ENCODE data around the gene GRIN1.

Gene GRIN1

DNA sequence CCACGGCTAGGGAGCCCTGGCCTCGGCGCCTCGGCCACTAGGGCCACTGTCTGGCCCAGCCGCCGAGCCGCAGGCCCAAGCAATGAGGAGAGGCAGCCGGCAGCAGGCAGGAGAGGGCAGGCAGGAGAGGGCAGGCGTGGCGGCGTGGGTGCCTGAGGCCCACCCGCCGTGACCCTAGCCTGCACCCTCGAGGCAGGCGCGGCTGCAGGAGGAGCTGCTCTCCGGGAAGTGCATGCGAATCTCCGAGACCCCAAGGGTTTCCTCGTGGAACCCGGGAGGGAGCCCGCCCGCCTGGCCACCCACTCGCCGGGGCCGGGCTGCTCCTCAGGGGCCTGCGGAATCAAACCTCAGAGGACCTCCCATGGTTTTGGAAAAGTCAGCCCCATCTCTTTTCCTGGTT lies 9.3 kb downstream of the GRIN1 start:
- TF ChIP-seq GATA2 (IDR thresholded peaks at IDR 0.05; ENCODE audit: low read depth, low read length), result no peak
- TF ChIP-seq GATA3 (IDR thresholded peaks at IDR 0.05; ENCODE audit: low read depth, low read length), result no peak

DNA sequence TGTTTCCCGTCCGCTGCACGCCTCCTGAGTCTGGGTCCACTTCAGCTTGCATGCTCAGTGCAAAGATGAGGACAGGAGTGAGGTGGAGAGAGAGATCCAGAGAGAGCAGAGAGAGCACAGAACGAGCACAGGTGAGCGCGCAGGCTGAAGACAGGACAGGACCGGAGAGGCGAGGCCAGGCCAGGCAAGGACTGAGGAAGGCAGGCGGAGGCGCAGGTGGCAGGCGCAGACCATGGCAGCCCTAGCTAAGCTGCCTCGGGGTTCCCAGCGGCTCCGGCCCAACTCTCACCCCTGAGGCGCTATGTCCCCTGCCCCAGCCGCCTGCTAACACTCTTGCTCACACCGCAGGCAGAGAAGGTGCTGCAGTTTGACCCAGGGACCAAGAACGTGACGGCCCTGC lies 9.7 kb downstream of the GRIN1 start:
- TF ChIP-seq GATA3 (IDR thresholded peaks at IDR 0.05; ENCODE audit: low read depth, low read length), result no peak
- no peak for TF ChIP-seq GATA2 (IDR thresholded peaks at IDR 0.05; ENCODE audit: low read depth, low read length)

- TF ChIP-seq GATA2 (IDR thresholded peaks at IDR 0.05; ENCODE audit: low read depth, low read length) (no peak), GATA3 (IDR thresholded peaks at IDR 0.05; ENCODE audit: low read depth, low read length) (no peak)
Observed at GRCh38 chr9:137149363-137149762, 10.4 kb downstream of the GRIN1 start.

DNA sequence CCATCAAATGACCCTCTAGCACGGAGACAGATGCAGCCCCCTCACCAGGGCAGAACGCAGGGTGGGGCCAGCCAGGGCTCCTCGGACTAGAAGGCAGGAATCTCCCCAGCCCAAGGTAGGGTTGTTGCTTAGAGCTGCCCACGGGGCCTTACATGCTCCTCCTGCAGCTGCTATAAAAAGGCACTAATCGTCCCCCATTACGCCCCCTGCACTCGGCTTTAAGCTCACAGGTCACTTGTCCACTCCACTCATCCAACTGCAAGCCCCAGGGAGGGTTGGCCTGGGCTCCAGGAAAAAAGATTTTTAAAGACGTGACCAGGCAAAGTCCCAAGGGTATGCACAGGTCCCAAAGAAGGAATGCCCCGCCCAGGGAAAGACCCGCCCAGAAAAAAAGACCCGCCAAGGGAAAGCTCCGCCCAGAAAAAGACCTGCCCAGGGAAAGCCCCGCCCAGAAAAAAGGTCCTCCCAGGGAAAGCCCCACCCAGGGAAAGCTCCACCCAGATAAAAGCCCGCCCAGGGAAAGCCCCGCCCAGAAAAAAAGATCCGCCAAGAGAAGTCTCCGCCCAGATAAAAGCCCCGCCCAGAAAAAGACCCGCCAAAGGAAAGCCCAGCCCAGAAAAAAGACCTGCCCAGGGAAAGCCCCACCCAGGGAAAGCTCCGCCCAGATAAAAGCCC lies 11.1 kb downstream of the GRIN1 start:
- no peak for TF ChIP-seq GATA2 (IDR thresholded peaks at IDR 0.05; ENCODE audit: low read depth, low read length)
- no peak for TF ChIP-seq GATA3 (IDR thresholded peaks at IDR 0.05; ENCODE audit: low read depth, low read length)

DNA sequence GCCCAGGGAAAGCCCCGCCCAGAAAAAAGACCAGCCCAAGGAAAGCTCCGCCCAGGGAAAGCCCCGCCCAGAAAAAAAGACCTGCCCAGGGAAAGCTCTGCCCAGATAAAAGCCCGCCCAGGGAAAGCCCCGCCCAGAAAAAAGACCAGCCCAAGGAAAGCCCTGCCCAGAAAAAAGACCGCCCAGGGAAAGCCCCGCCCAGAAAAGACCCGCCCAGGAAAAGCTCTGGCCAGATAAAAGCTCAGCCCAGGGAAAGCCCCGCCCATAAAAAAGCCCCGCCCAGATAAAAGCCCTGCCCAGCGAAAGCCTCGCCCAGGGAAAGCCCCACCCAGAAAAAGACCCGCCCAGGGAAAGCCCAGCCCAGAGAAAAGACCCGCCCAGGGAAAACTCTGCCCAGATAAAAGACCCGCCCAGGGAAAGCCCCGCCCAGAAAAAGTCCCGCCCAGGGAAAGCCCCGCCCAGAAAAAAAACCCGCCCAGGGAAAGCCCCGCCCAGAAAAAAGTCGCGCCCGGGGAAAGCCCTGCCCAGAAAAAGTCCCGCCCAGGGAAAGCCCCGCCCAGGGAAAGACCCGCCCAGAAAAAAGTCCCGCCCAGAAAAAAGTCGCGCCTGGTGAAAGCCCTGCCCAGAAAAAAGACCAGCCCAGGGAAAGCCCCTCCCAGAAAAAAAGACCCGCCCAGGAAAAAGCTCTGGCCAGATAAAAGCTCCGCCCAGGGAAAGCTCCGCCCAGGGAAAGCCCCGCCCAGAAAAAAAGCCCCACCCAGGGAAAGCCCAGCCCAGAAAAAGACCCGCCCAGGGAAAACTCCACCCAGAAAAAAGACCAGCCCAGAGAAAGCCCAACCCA lies 11.9 kb downstream of the GRIN1 start:
- no peak for TF ChIP-seq GATA3 (IDR thresholded peaks at IDR 0.05; ENCODE audit: low read depth, low read length)
- no peak for TF ChIP-seq GATA2 (IDR thresholded peaks at IDR 0.05; ENCODE audit: low read depth, low read length)

DNA sequence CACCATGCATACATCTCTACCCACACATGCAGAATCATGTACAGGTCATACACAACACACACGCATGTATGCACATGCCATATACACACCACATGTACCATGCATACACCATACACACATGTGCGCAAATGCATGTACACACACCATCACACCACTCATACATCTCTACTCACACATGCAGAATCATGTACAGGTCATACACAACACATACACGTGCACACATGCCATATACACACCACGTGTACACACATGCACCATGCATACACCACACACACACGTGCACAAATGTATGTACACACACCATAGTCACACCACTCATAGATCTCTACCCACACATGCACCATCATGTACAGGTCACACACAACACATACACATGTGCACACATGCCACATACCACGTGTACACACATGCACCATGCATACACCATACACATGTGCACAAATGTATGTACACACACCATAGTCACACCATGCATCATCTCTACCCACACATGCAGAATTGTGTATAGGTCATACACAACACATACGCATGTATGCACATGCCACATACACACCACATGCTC lies 14.0 kb downstream of the GRIN1 start:
- TF ChIP-seq GATA3 (IDR thresholded peaks at IDR 0.05; ENCODE audit: low read depth, low read length) (no peak), GATA2 (IDR thresholded peaks at IDR 0.05; ENCODE audit: low read depth, low read length) (no peak)

GRCh38 chr9:137156567-137157375 lies 17.8 kb downstream of the GRIN1 start:
- TF ChIP-seq GATA2 (IDR thresholded peaks at IDR 0.05; ENCODE audit: low read depth, low read length) (no peak), GATA3 (IDR thresholded peaks at IDR 0.05; ENCODE audit: low read depth, low read length) (no peak)

DNA sequence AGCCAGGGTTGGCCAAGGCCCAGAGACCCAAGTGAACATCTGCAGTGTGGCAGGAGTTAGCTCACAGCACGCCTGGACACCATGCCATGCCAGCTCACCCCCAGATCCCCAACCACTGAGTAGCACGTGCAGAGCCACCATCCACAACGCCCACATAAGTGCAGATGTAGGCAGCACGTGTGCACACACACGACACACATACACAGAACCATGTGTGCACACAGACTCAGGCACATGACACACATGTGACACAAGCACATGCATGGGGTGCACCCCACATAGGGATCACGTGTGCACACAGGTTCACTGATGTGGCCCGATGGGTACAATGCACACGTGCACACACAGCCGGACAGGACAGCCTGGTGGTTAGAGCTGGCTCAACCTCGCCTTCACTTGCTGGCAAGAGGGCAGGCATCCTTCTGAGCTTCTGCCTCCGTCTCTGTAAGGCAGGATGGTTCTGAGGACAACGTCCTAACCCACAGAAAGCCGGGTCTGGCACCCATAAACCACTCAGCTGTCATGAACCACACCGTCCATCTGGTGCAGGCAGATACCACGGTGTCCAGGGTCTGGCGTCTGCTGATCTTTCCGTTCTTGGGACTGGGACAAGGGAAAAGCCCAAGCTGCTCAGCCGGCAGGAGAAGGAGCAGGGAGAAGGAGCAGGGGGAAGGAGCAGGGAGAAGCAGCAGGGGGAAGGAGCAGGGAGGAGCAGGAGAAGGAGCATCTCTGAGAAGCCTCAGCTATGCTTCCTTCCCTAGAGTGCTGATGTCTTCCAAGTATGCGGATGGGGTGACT lies 18.9 kb downstream of the GRIN1 start:
- TF ChIP-seq GATA3 (IDR thresholded peaks at IDR 0.05; ENCODE audit: low read depth, low read length), result no peak
- TF ChIP-seq GATA2 (IDR thresholded peaks at IDR 0.05; ENCODE audit: low read depth, low read length), result no peak

GRCh38 chr9:137158625-137159024 lies 19.7 kb downstream of the GRIN1 start:
- TF ChIP-seq GATA3 (IDR thresholded peaks at IDR 0.05; ENCODE audit: low read depth, low read length) (no peak), GATA2 (IDR thresholded peaks at IDR 0.05; ENCODE audit: low read depth, low read length) (no peak)

GRCh38 chr9:137159105-137160053 lies 20.4 kb downstream of the GRIN1 start:
- no peak for TF ChIP-seq GATA3 (IDR thresholded peaks at IDR 0.05; ENCODE audit: low read depth, low read length)
- TF ChIP-seq GATA2 (IDR thresholded peaks at IDR 0.05; ENCODE audit: low read depth, low read length), result no peak

- no peak for TF ChIP-seq GATA2 (IDR thresholded peaks at IDR 0.05; ENCODE audit: low read depth, low read length)
- TF ChIP-seq GATA3 (IDR thresholded peaks at IDR 0.05; ENCODE audit: low read depth, low read length), result no peak
Observed at GRCh38 chr9:137160054-137160425, 21.1 kb downstream of the GRIN1 start.

All from SH-SY5Y (cell line).